ENCODE results near the gene METTL25.

The METTL25 gene

GRCh38 chr12:82415402-82415801 is 57.1 kb downstream of the METTL25 start:
- Histone ChIP-seq H3K9me2 (replicated peaks; ENCODE audit: insufficient read depth, low read length) (no peaks in the 10 kb centered on the region), H3K4me2 (ENCODE audit: low read depth, low read length, poor library complexity, severe bottlenecking) (no peak overlapping the region), H3K9ac (ENCODE audit: low read length) (no peak overlapping the region), H3K27me3 (ENCODE audit: low read length) (no peaks in the 10 kb centered on the region), H2AFZ (ENCODE audit: low read depth, low read length, severe bottlenecking) (no peak overlapping the region), H3K9me3 (ENCODE audit: insufficient read depth, low read length) (no peaks in the 10 kb centered on the region), H3F3A (ENCODE audit: insufficient read depth) (no peaks in the 10 kb centered on the region), H3K4me3 (ENCODE audit: insufficient read depth, low read length, poor library complexity, severe bottlenecking) (no peak overlapping the region), H4K20me1 (ENCODE audit: low read depth, low read length) (no peaks in the 10 kb centered on the region), H3K36me3 (ENCODE audit: low read length) (no peaks in the 10 kb centered on the region), H3K27ac (ENCODE audit: low read depth, low read length) (no peak overlapping the region), H3K79me2 (ENCODE audit: insufficient read depth, low read length) (no peaks in the 10 kb centered on the region)
- TF ChIP-seq CTCF (IDR thresholded peaks at IDR 0.05; ENCODE audit: insufficient read depth, low read length, poor library complexity, severe bottlenecking) = no peak
- no peak for TF ChIP-seq EZH2phosphoT487 (conservative IDR thresholded peaks at IDR 0.05; ENCODE audit: low read length)

GRCh38 chr12:82425241-82425640 is 66.9 kb downstream of the METTL25 start:
- Histone ChIP-seq H4K20me1 (ENCODE audit: low read depth, low read length) (no peaks in the 10 kb centered on the region), H3K4me2 (ENCODE audit: low read depth, low read length, poor library complexity, severe bottlenecking) (no peak overlapping the region), H3K9me3 (ENCODE audit: insufficient read depth, low read length) (no peaks in the 10 kb centered on the region), H3K79me2 (ENCODE audit: insufficient read depth, low read length) (no peaks in the 10 kb centered on the region), H3K9ac (ENCODE audit: low read length) (no peak overlapping the region), H3K9me2 (replicated peaks; ENCODE audit: insufficient read depth, low read length) (no peaks in the 10 kb centered on the region), H3K27ac (ENCODE audit: low read depth, low read length) (no peak overlapping the region), H3K4me3 (ENCODE audit: insufficient read depth, low read length, poor library complexity, severe bottlenecking) (no peak overlapping the region), H3K27me3 (ENCODE audit: low read length) (no peaks in the 10 kb centered on the region), H2AFZ (ENCODE audit: low read depth, low read length, severe bottlenecking) (no peak overlapping the region), H3K36me3 (ENCODE audit: low read length) (no peaks in the 10 kb centered on the region), H3F3A (ENCODE audit: insufficient read depth) (no peaks in the 10 kb centered on the region)
- TF ChIP-seq EZH2phosphoT487 (conservative IDR thresholded peaks at IDR 0.05; ENCODE audit: low read length) (no peak), CTCF (IDR thresholded peaks at IDR 0.05; ENCODE audit: insufficient read depth, low read length, poor library complexity, severe bottlenecking) (no peak)

- Histone ChIP-seq H3K9me3 (ENCODE audit: insufficient read depth, low read length) (no peaks in the 10 kb centered on the region), H3K9ac (ENCODE audit: low read length) (no peak overlapping the region), H2AFZ (ENCODE audit: low read depth, low read length, severe bottlenecking) (no peak overlapping the region), H3F3A (ENCODE audit: insufficient read depth) (no peaks in the 10 kb centered on the region), H3K4me3 (ENCODE audit: insufficient read depth, low read length, poor library complexity, severe bottlenecking) (no peak overlapping the region), H3K36me3 (ENCODE audit: low read length) (no peaks in the 10 kb centered on the region), H3K4me2 (ENCODE audit: low read depth, low read length, poor library complexity, severe bottlenecking) (no peak overlapping the region), H3K79me2 (ENCODE audit: insufficient read depth, low read length) (no peaks in the 10 kb centered on the region), H3K27me3 (ENCODE audit: low read length) (no peaks in the 10 kb centered on the region), H4K20me1 (ENCODE audit: low read depth, low read length) (no peaks in the 10 kb centered on the region), H3K9me2 (replicated peaks; ENCODE audit: insufficient read depth, low read length) (no peaks in the 10 kb centered on the region), H3K27ac (ENCODE audit: low read depth, low read length) (no peak overlapping the region)
- no peak for TF ChIP-seq EZH2phosphoT487 (conservative IDR thresholded peaks at IDR 0.05; ENCODE audit: low read length)
- no peak for TF ChIP-seq CTCF (IDR thresholded peaks at IDR 0.05; ENCODE audit: insufficient read depth, low read length, poor library complexity, severe bottlenecking)
Observed at GRCh38 chr12:82426081-82426480, 67.8 kb downstream of the METTL25 start.
